IMR-90 (cell line): ENCODE measurements around the gene SHB.

Experiments used
- BHLHE40 ChIP-seq: fragments of 150-350 bp; IDR thresholded peaks from 2 replicates; pipeline ENCODE4 v1.6.1; 2016; ENCODE audit warnings: mild to moderate bottlenecking, low read depth, low read length
- CHD1 ChIP-seq: IDR thresholded peaks from 2 replicates; pipeline ENCODE4 v1.6.1; 2012; ENCODE audit warnings: low read depth, low read length, improper control_type of control experiment
- MAFK ChIP-seq: IDR thresholded peaks from 2 replicates; pipeline ENCODE4 v1.6.1; 2012; ENCODE audit warnings: low read depth, low read length, improper control_type of control experiment
- MAZ ChIP-seq: IDR thresholded peaks from 2 replicates; pipeline ENCODE4 v1.6.1; 2012; ENCODE audit warnings: low read depth, mild to moderate bottlenecking, low read length, improper control_type of control experiment, moderate library complexity, borderline replicate concordance
- MXI1 ChIP-seq: IDR thresholded peaks from 2 replicates; pipeline ENCODE4 v1.6.1; 2012; ENCODE audit warnings: low read depth, mild to moderate bottlenecking, low read length, moderate library complexity, borderline replicate concordance
- NFE2L2 ChIP-seq: fragments of 150-350 bp; IDR thresholded peaks from 2 replicates; pipeline ENCODE4 v1.6.1; 2016; ENCODE audit warnings: low read depth, mild to moderate bottlenecking, low read length
- POLR2A ChIP-seq: IDR thresholded peaks from 2 replicates; pipeline ENCODE4 v1.6.1; 2012; ENCODE audit warnings: mild to moderate bottlenecking, low read depth, low read length
- RAD21 ChIP-seq: IDR thresholded peaks from 2 replicates; pipeline ENCODE4 v1.6.1; 2012; ENCODE audit warnings: low read length, improper control_type of control experiment
- RFX5 ChIP-seq: IDR thresholded peaks from 2 replicates; pipeline ENCODE4 v1.8.0; 2012; ENCODE audit warnings: low read depth, mild to moderate bottlenecking, low read length, moderate library complexity
- SMC3 ChIP-seq: fragments of 150-350 bp; IDR thresholded peaks from 2 replicates; pipeline ENCODE4 v1.6.1; 2016; ENCODE audit warnings: low read depth, mild to moderate bottlenecking, antibody characterized with exemption, low read length, moderate library complexity
- TF ChIP-seq, protein P1 (sequence below): conservative IDR thresholded peaks from 2 replicates; pipeline ENCODE4 v1.5.1; 2012; ENCODE audit warnings: mild to moderate bottlenecking, low read depth, low read length, improper control_type of control experiment
- TF ChIP-seq, protein P2 (sequence below): fragments of 150-350 bp; IDR thresholded peaks from 2 replicates; pipeline ENCODE4 v1.6.1; 2017; ENCODE audit warnings: mild to moderate bottlenecking, antibody characterized with exemption, low read length, low read depth
- TF ChIP-seq, protein P3 (sequence below): fragments of 150-350 bp; IDR thresholded peaks from 2 replicates; pipeline ENCODE4 v1.6.1; 2016; ENCODE audit warnings: low read depth, mild to moderate bottlenecking, low read length, moderate library complexity, borderline replicate concordance

DNA sequence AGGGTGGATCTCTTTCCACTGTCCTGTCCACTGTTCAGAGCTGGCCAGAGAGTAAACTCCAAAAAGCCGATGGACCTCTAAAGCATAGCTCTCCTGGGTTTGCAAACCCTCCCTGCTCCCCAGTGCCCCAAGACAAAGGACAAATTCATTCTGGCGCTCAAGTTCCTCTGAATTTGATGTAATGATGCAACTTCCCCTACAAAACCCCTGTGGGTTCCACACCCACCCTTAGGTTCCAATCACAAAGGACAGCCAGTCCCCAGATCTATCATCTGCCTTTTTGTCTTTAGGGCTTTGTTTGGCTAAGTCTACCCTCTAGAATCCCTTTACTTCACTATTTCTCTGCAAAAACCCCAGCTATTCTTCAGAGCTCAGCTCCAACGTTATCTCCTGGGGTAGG is 107.7 kb downstream of the SHB start:
- TF ChIP-seq, protein P1, sequence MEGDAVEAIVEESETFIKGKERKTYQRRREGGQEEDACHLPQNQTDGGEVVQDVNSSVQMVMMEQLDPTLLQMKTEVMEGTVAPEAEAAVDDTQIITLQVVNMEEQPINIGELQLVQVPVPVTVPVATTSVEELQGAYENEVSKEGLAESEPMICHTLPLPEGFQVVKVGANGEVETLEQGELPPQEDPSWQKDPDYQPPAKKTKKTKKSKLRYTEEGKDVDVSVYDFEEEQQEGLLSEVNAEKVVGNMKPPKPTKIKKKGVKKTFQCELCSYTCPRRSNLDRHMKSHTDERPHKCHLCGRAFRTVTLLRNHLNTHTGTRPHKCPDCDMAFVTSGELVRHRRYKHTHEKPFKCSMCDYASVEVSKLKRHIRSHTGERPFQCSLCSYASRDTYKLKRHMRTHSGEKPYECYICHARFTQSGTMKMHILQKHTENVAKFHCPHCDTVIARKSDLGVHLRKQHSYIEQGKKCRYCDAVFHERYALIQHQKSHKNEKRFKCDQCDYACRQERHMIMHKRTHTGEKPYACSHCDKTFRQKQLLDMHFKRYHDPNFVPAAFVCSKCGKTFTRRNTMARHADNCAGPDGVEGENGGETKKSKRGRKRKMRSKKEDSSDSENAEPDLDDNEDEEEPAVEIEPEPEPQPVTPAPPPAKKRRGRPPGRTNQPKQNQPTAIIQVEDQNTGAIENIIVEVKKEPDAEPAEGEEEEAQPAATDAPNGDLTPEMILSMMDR: no peak
- TF ChIP-seq POLR2A (no peak), MAZ (no peak), MAFK (no peak), RAD21 (no peak), BHLHE40 (no peak), SMC3 (no peak), NFE2L2 (no peak), CHD1 (no peak), RFX5 (no peak), MXI1 (no peak)
- TF ChIP-seq, protein P2, sequence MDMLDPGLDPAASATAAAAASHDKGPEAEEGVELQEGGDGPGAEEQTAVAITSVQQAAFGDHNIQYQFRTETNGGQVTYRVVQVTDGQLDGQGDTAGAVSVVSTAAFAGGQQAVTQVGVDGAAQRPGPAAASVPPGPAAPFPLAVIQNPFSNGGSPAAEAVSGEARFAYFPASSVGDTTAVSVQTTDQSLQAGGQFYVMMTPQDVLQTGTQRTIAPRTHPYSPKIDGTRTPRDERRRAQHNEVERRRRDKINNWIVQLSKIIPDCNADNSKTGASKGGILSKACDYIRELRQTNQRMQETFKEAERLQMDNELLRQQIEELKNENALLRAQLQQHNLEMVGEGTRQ: no peak
- TF ChIP-seq, protein P3, sequence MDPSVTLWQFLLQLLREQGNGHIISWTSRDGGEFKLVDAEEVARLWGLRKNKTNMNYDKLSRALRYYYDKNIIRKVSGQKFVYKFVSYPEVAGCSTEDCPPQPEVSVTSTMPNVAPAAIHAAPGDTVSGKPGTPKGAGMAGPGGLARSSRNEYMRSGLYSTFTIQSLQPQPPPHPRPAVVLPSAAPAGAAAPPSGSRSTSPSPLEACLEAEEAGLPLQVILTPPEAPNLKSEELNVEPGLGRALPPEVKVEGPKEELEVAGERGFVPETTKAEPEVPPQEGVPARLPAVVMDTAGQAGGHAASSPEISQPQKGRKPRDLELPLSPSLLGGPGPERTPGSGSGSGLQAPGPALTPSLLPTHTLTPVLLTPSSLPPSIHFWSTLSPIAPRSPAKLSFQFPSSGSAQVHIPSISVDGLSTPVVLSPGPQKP: no peak
